22Rv1 (cell line): ENCODE results near the gene RPS23.

Experiments
- H3K27ac ChIP-seq: fragments of 450-650 bp; 2 replicates; pipeline ENCODE4 v1.5.1; 2017
- ZFX ChIP-seq: fragments of 450-650 bp; IDR thresholded peaks from 2 replicates; pipeline ENCODE4 v1.6.1; 2017; ENCODE audit warnings: antibody characterized with exemption, borderline replicate concordance
- TF ChIP-seq, protein P1 (sequence below): fragments of 450-650 bp; IDR thresholded peaks from 2 replicates; pipeline ENCODE4 v1.5.1; 2017; ENCODE audit warnings: mild to moderate bottlenecking

Gene RPS23

GRCh38 chr5:82277987-82278710 is at the start of gene RPS23:
TSS of gene RPS23 (minus strand) at chr5:82278354. CDS start at chr5:82278323, 31 bp downstream.
- peak within 1 kb of the TSS; percentile 77 for H3K27ac ChIP-seq
- TF ChIP-seq ZFX: no peak
- TF ChIP-seq, protein P1, sequence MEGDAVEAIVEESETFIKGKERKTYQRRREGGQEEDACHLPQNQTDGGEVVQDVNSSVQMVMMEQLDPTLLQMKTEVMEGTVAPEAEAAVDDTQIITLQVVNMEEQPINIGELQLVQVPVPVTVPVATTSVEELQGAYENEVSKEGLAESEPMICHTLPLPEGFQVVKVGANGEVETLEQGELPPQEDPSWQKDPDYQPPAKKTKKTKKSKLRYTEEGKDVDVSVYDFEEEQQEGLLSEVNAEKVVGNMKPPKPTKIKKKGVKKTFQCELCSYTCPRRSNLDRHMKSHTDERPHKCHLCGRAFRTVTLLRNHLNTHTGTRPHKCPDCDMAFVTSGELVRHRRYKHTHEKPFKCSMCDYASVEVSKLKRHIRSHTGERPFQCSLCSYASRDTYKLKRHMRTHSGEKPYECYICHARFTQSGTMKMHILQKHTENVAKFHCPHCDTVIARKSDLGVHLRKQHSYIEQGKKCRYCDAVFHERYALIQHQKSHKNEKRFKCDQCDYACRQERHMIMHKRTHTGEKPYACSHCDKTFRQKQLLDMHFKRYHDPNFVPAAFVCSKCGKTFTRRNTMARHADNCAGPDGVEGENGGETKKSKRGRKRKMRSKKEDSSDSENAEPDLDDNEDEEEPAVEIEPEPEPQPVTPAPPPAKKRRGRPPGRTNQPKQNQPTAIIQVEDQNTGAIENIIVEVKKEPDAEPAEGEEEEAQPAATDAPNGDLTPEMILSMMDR: no peak

GRCh38 chr5:82327941-82328340 is 49.8 kb upstream of the RPS23 start:
- H3K27ac ChIP-seq: no peak overlapping the region
- TF ChIP-seq, protein P1: no peak
- TF ChIP-seq ZFX: no peak

GRCh38 chr5:82325996-82326395 is 47.8 kb upstream of the RPS23 start:
- TF ChIP-seq, protein P1: no peak
- no peak for TF ChIP-seq ZFX
- H3K27ac ChIP-seq: no peak overlapping the region

DNA sequence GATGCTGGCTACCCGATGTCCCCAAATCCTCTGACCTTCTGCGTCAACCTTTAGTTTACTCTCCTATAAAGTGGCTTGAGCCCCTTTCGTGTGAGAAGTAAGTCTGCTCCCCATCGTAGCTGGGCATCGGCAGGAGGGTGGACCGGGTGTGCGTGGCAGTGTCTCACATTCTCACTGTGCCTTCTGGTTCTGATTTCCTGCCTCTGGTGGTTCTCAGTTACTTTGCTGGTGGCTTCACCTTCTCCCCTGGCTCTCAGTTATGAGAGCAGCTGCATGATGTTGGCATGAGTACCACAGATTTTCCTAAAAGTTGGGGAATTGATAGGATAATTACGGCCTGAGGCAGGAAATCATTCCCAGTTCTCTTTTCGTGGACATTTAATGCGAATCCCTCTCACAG is 47.0 kb upstream of the RPS23 start:
- no peak overlapping the region for H3K27ac ChIP-seq
- TF ChIP-seq, protein P1: no peak
- no peak for TF ChIP-seq ZFX

GRCh38 chr5:82320966-82321365 is 42.8 kb upstream of the RPS23 start:
- TF ChIP-seq, protein P1: no peak
- no peak for TF ChIP-seq ZFX
- H3K27ac ChIP-seq: no peak overlapping the region

DNA sequence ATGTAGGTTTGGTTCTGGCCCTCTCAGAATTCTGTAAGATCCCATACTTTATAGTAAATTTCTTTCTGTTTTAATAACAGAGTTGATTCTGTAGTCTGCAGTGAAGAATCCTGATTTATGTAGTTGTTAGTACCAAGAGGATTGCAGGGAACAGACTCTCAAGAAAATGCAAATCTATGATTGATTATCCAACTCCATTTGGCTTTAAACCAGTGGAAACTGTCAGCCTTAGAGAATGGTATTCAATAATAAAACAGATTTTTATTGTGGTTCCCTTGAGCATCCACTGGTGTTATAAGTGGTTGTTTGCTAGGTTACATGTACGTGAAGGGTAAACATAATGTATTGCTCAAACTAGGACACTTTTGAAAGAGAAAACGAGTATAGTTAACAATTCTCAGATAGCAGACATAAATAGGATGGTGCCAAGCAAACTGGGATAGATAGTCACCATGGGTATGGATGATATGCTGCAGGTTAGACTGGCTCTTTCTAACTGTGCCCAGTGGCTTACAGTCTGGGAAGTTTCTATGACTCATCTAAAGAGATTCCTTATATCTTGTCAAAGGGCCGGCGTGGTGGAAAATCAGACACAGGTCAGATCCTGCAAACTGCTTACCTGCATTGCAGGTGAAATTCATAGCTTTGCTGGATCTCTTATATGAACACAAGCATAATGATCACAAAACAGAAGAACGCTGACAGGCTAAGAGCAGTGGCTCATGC is 41.7 kb upstream of the RPS23 start:
- no peak overlapping the region for H3K27ac ChIP-seq
- TF ChIP-seq ZFX: no peak
- TF ChIP-seq, protein P1: no peak

DNA sequence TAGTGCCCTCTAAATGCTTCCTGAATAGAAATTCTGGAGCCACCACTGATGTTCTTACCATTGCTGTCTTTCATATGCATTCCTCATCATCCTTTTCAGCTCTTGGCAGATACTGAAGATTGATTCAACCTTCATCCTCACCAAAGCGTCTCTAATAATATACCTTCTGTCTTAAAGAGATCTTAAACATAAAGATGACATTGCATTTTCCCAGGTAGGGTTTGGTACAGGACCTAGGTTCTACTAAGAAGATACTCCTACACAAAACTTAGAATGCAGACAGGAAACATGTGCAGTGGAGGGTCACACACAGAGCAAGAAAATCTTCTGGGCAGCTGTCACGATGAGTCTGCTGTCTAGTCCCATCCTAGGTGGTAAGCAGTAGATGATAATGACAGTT is 41.0 kb upstream of the RPS23 start:
- no peak for TF ChIP-seq ZFX
- TF ChIP-seq, protein P1: no peak
- no peak overlapping the region for H3K27ac ChIP-seq
